GM21825 (cell line): ENCODE results near the gene ALOX5AP.

Experiments used
- ATAC-seq: cut with Tn5 transposase; IDR thresholded peaks from one replicate; pipeline ENCODE4 v1.9.1; 2021; ENCODE audit warnings: mild to moderate bottlenecking, moderate library complexity; ENCODE audit not compliant: unreplicated experiment

The ALOX5AP gene

GRCh38 chr13:30796132-30796572 lies 60.8 kb downstream of the ALOX5AP start:
- ATAC-seq, result no peak

- ATAC-seq, result no peak
Observed at GRCh38 chr13:30796631-30797601, 61.6 kb downstream of the ALOX5AP start.

- no peak for ATAC-seq
Observed at GRCh38 chr13:30797847-30798535, 62.6 kb downstream of the ALOX5AP start.

GRCh38 chr13:30798776-30799355 lies 63.5 kb downstream of the ALOX5AP start:
- no peak for ATAC-seq

GRCh38 chr13:30799356-30799824 lies 64.0 kb downstream of the ALOX5AP start:
- ATAC-seq, result no peak

GRCh38 chr13:30800107-30800506 lies 64.8 kb downstream of the ALOX5AP start:
- ATAC-seq, result no peak

- ATAC-seq, result no peak
Observed at GRCh38 chr13:30802501-30802900, 67.2 kb downstream of the ALOX5AP start.

GRCh38 chr13:30802953-30803478 lies 67.7 kb downstream of the ALOX5AP start:
- ATAC-seq, result peak; percentile 93

GRCh38 chr13:30803749-30804148 lies 68.4 kb downstream of the ALOX5AP start:
- no peak for ATAC-seq

GRCh38 chr13:30804474-30804873 lies 69.1 kb downstream of the ALOX5AP start:
- ATAC-seq, result no peak

GRCh38 chr13:30805132-30805537 lies 69.8 kb downstream of the ALOX5AP start:
- ATAC-seq, result no peak

GRCh38 chr13:30805603-30806011 lies 70.3 kb downstream of the ALOX5AP start:
- ATAC-seq, result no peak

GRCh38 chr13:30806784-30807183 lies 71.4 kb downstream of the ALOX5AP start:
- ATAC-seq, result no peak

- no peak for ATAC-seq
Observed at GRCh38 chr13:30807392-30807791, 72.0 kb downstream of the ALOX5AP start.

GRCh38 chr13:30808600-30808999 lies 73.3 kb downstream of the ALOX5AP start:
- ATAC-seq, result no peak

GRCh38 chr13:30809787-30810186 lies 74.4 kb downstream of the ALOX5AP start:
- ATAC-seq, result no peak

- no peak for ATAC-seq
Observed at GRCh38 chr13:30810261-30810701, 74.9 kb downstream of the ALOX5AP start.

- ATAC-seq, result no peak
Observed at GRCh38 chr13:30810801-30811200, 75.5 kb downstream of the ALOX5AP start.
